ENCODE measurements around the gene SDCCAG8.

Gene SDCCAG8

GRCh38 chr1:243249214-243249613 is 6.6 kb upstream of the SDCCAG8 start:
- TF ChIP-seq GATA2 (IDR thresholded peaks at IDR 0.05; ENCODE audit: low read depth, low read length) (no peak), GATA3 (IDR thresholded peaks at IDR 0.05; ENCODE audit: low read depth, low read length) (no peak)

DNA sequence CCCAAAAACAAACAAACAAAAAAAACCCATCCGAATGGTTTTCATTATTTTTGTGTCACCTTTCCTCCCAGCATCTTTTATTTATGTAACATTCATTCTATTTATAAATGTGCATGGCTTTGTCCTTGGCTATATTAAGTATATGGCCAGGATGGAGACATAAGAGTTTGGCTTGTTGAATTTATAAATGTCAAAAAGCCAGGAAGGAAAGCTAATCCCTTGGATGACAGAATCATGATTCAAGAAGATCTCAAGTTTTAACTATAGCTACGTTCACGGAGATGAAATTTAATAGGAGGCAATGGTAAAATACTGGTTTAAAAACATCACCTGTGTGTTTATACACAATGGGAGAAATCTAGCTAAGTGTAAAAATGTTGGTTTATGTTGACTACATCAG is 5.7 kb upstream of the SDCCAG8 start:
- TF ChIP-seq GATA3 (IDR thresholded peaks at IDR 0.05; ENCODE audit: low read depth, low read length) (no peak), GATA2 (IDR thresholded peaks at IDR 0.05; ENCODE audit: low read depth, low read length) (no peak)

DNA sequence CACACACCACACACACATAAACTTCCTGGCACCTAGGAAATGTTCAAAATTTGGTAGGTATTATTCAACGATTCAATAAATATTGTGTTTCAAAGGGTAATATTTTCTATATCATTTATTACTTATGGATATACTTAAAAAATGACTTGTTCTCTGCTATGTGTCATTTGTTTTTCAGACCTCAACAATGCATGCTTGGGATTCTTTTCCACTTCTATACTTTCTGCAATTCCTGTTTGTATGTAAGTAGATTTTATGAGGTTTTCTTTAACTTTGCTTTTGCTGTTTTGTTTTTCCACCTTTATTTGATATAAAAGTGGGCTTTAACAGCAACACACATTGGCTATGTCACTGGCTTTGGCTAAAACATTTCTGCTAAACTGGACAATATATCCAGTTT is 4.3 kb upstream of the SDCCAG8 start:
- TF ChIP-seq GATA2 (IDR thresholded peaks at IDR 0.05; ENCODE audit: low read depth, low read length) (no peak), GATA3 (IDR thresholded peaks at IDR 0.05; ENCODE audit: low read depth, low read length) (no peak)

DNA sequence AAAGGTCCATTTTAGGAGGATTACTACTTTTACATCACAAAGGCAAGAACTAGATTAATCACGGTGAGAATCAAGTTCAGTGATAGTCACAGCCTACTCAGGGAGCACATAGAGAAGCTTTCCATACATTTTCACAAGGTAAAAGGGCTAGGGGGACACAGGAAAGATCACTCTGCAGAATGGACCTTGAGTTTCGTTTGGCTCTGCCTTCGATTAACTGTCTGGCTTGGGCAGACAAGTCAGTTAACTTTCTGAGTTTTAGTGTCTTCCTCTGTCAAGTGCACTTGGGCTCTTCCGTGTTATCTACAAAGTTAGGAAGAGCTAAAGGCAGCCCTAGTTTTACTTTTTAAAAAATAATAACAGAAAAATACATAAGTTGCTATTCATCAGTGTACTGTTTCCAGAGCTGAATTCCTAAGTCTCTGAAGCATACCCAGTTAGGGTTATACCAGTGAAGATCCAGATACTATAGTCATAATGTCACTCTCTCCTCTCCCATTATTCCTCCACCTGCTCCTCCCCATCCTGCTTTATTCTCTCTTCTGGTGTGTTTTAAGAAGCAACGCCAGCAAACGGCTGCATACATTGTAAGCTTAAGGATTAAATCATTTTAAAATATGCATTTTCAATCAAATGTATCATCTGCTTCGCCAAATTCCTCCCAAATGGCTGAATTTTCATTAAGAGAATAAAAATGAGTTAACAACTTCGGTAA is 2.5 kb upstream of the SDCCAG8 start:
- no peak for TF ChIP-seq GATA2 (IDR thresholded peaks at IDR 0.05; ENCODE audit: low read depth, low read length)
- TF ChIP-seq GATA3 (IDR thresholded peaks at IDR 0.05; ENCODE audit: low read depth, low read length): no peak

DNA sequence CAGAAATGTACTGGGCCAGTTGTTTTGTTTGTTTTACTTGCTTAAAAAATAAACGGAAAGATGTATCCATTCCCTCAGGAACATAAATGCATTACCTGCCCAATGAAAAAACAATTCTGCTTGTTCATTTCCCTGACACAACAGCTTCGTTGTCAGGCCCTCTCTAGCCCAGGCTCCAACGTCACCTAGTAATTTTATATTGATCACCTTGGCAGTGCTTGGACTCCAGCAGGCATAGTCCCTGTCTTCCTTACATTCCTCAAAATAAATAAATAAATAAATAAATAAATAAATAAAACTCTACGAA is 2.0 kb upstream of the SDCCAG8 start:
- no peak for TF ChIP-seq GATA2 (IDR thresholded peaks at IDR 0.05; ENCODE audit: low read depth, low read length)
- no peak for TF ChIP-seq GATA3 (IDR thresholded peaks at IDR 0.05; ENCODE audit: low read depth, low read length)

GRCh38 chr1:243254233-243254926 is 1.5 kb upstream of the SDCCAG8 start:
- TF ChIP-seq GATA3 (IDR thresholded peaks at IDR 0.05; ENCODE audit: low read depth, low read length): no peak
- no peak for TF ChIP-seq GATA2 (IDR thresholded peaks at IDR 0.05; ENCODE audit: low read depth, low read length)

DNA sequence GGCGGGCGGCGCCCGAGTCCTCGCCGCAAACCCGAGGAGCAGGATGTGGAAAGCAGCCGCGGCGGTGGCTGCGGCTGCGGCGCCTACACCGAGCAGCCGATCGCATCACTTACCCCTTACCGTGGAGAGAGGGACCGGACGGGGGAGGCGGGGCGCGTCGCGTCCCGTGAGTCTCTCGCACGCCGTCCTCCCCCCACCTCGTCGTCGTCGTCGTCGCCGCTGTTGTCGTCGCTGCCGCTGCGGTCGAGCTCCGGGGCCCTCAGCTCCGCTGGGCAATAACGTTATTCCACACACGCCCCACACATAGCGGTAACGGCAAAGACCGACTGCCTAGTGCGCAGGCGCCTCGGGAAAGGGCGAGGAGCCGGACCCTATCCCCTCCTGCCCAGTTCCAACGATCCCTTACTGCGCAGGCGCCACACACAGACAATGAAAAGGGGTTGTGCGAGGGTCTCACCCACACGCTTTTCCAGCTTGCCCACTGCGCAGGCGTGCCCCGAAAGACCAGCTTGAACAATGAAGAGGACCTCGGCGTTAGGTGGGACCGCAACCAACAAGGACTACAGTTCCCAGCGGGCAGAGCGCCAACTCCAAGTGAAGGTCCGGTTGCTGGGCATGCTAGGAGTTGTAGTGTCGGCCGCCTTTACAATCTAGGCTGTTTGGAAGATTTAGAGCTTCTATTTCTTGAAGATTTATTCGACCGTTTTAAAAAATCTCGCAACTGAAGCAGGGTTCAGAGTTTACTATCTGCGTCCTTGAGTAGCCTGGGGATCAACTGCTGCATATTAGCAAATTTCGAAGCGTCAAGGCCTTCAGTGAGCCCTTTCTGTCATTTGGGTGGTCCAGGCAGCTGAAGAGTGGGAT is 682 bp upstream of the SDCCAG8 start, which contains the start of gene CEP170:
TSS of gene CEP170 (minus strand) at position 355 of the 864 bp plus-strand sequence. CDS start 30,001 bp downstream, outside the sequence.
- TF ChIP-seq GATA3 (IDR thresholded peaks at IDR 0.05; ENCODE audit: low read depth, low read length) (no peak), GATA2 (IDR thresholded peaks at IDR 0.05; ENCODE audit: low read depth, low read length) (peak; percentile 21; the same call in 1 of the 2 replicates)

DNA sequence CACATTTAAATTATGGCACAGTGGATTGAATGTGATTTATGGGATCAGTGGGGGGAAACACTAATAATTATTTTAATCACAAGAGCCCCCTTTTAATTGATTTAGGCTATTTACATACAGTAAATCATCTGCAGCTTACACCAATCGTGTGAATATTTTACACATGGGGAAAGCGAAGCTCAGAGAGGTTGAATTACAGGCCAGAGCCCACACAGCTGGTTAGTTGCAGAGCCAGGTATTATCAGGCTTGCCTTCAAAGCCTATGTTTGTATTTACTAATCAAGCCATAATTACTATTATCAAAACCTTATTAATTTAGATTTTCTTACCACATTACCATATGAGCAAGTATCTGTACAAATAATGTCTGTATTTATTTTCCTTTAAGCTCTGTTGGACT is 749 bp downstream of the SDCCAG8 start:
- no peak for TF ChIP-seq GATA3 (IDR thresholded peaks at IDR 0.05; ENCODE audit: low read depth, low read length)

DNA sequence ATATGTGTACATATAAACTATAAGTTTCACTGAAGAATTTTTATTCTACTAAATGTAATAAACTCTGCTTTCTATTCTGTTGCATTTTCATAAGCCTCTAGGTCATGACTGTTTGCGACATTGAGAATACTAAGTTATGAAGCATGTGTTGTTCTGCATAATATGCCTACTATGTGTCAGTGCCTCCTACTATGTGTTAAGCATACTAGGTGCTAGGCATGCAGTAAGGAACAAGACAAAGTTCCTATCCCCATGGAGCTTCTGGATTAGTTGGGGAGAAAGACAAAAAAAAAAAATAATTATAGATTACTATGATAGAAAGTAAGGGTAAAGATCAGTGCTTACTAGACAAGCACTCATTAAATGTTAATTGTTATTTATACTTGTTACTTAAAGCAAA is 1.3 kb downstream of the SDCCAG8 start:
- TF ChIP-seq GATA3 (IDR thresholded peaks at IDR 0.05; ENCODE audit: low read depth, low read length) (no peak), GATA2 (IDR thresholded peaks at IDR 0.05; ENCODE audit: low read depth, low read length) (no peak)

GRCh38 chr1:243258731-243259130 is 2.9 kb downstream of the SDCCAG8 start:
- TF ChIP-seq GATA2 (IDR thresholded peaks at IDR 0.05; ENCODE audit: low read depth, low read length) (no peak), GATA3 (IDR thresholded peaks at IDR 0.05; ENCODE audit: low read depth, low read length) (no peak)

GRCh38 chr1:243260221-243260880 is 4.5 kb downstream of the SDCCAG8 start:
- no peak for TF ChIP-seq GATA2 (IDR thresholded peaks at IDR 0.05; ENCODE audit: low read depth, low read length)
- TF ChIP-seq GATA3 (IDR thresholded peaks at IDR 0.05; ENCODE audit: low read depth, low read length): no peak

GRCh38 chr1:243261390-243261789 is 5.5 kb downstream of the SDCCAG8 start:
- TF ChIP-seq GATA2 (IDR thresholded peaks at IDR 0.05; ENCODE audit: low read depth, low read length) (no peak), GATA3 (IDR thresholded peaks at IDR 0.05; ENCODE audit: low read depth, low read length) (no peak)

DNA sequence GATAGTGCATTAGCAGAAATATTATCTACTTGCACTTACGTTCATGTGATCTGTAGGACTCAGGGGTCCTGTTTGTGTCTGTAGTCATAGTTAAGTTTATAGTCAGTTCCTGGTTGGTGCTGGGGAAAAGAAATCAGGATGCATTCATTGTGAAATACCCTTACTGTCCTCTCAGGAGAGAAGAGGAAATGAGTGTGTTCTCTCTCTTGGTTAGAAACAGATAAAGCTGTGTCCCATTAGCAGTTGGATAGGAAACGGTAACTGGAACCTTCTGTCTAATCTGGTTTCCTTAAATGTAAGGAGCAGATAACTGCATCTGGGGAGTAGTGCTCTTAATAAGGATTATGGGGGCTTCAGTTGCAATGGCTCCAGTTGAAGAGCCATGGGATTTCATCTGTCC is 8.9 kb downstream of the SDCCAG8 start:
- TF ChIP-seq GATA2 (IDR thresholded peaks at IDR 0.05; ENCODE audit: low read depth, low read length) (no peak), GATA3 (IDR thresholded peaks at IDR 0.05; ENCODE audit: low read depth, low read length) (no peak)

- TF ChIP-seq GATA2 (IDR thresholded peaks at IDR 0.05; ENCODE audit: low read depth, low read length) (no peak), GATA3 (IDR thresholded peaks at IDR 0.05; ENCODE audit: low read depth, low read length) (no peak)
Observed at GRCh38 chr1:243266231-243266630, 10.4 kb downstream of the SDCCAG8 start.

Measured in SH-SY5Y (cell line).